Keratinocyte (primary cell): ENCODE measurements around the gene TRIM28.

Experiments
- CTCF ChIP-seq, 3 experiments: IDR thresholded peaks in 1 of 3; conservative IDR thresholded peaks in 1 of 3; optimal IDR thresholded peaks in 1 of 3; 2 replicates in 2 of 3; 3 replicates in 1 of 3; pipeline versions ENCODE3 to v1.5.1; 2011; ENCODE audit warnings: low read length in 3 of 3, mild to moderate bottlenecking in 3 of 3, moderate library complexity in 2 of 3, control low read depth in 1 of 3, inconsistent platforms in 1 of 3; ENCODE audit not compliant: insufficient read depth in 2 of 3; ENCODE audit errors: extremely low read depth in 1 of 3
- EZH2 ChIP-seq: IDR thresholded peaks from one replicate; pipeline ENCODE4 v1.6.1; 2012; ENCODE audit warnings: inconsistent platforms, mild to moderate bottlenecking, low read length, moderate library complexity

DNA sequence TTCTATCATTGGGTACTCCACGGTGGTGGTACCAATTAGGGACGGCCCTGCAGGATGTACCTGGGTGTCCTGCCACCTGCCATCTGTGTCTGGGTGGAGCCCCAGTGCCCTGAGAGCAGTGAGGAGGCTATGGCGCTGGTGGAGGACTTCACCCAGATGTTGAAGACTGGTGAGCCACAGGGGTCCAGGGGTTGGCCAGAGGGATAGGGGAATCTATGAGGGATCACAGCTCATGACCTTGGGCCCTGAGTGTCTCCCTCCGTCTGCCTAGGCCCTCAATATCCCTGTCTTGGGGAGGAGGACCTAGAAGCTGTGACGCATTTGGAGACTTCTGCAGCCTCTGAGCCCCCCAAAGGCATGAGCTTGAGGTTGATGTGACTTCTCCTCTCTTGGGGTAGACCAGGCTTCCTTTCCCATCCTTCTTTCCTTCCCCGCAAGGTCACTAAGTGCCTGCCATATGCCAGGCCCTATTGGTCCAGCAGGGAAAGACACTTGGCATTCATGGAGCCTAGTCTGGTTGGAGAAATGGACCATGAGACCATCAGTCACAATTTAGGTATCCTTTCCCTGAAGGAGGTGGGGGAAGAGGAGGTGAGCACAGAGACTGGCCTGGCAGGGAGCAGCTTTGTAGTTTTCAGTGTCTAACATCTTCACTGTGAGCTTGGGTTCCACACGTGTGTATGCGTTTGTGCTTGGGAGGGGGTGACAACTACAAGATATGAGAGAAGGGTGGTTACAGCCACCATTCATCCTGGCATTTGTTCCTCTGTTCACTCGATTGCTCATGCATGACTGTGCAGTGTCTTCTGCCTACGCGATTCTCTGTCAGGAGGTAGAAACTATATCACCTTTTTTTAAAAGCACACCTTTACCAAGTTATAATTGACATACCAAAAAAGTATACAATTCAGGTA is 34.4 kb downstream of the TRIM28 start:
- TF ChIP-seq CTCF (optimal IDR thresholded peaks at IDR 0.05 in 1 of 3, IDR thresholded peaks at IDR 0.05 in 1 of 3, conservative IDR thresholded peaks at IDR 0.05 in 1 of 3; ENCODE audit: extremely low read depth in 1 of 3, insufficient read depth in 2 of 3, low read length in 3 of 3) (no peak), EZH2 (no peak)
